ENCODE measurements around the gene PPP1R3D.

The PPP1R3D gene

DNA sequence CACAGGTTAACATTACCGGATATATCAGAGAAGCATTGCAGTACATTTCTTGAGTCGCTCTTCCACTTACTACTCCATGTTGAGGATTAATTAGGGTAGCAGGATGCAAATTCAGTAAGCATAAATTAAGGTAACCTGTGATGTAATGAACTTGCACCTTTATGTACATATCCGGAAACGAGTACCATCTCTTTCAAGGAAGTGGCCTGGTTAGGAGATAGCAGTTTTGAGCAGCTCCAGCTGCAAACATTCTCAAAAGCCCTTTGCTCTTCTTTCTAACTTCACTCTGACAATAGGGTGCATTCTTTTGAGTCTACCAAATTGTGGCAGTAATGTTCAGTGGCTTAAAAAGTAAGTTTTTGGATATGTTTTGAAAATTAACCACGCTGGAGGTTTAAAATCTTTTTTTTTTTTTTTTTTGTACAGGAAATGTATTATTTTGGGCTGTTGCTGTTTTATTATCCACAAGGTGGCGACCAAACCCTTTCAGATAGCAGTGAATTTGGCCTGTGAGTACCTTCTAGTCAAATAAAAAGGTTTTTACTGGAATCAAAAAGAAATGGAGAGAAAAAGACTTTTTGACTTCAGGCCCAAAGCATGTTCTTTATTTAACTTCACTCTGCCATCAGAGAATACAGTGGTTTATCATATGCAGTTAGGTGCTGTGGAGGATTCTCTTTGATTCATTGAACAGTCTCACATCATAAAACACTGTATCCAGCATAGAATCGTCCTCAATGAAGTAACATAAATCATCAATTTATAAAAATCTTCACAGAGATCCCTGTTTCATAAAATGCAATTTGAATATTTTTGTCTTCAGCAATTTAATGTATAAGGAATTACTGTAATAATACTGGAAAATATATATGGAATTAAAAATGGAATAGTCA, 9.0 kb upstream of the PPP1R3D start:
- no peak for DNase-seq (ENCODE audit: low read depth in 2 of 2, low spot score in 1 of 2)

DNA sequence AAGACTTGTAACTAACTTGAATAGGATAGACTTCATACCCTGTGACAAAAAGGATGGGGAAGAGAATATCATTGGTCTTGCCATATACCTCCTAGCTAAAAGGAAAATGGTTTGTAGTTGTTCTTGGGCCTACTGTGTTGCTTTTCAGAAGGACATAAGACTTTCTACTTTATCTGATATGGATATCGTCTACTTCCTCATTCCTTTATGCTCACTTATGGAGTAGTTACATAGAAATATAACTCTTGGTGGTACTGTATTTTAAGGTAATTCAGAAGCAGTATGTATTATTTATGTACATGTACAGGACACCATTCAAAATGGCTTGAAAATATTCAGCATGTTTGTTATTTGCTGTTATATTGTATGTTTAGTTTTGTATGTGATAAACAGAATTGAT, 8.1 kb upstream of the PPP1R3D start:
- no peak for DNase-seq (ENCODE audit: low read depth in 2 of 2, low spot score in 1 of 2)

DNA sequence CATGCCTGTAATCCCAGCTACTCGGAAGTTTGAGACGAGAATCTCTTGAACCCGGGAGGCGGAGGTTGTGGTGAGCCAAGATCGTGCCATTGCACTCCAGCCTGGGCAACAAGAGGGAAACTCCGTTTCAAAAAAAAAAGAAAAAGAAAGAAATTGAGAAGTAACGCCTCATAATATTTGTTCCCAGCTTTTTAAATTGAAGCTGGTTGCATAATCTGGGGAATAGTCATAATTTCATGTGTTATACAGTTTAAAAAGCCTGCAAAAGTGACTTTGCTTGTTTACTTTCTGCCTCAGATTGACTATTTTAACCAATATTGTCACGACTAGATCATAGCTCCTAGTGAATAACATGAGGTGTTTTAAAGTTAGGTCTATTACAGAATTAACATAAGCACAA, 7.3 kb upstream of the PPP1R3D start:
- no peak for DNase-seq (ENCODE audit: low read depth in 2 of 2, low spot score in 1 of 2)

DNA sequence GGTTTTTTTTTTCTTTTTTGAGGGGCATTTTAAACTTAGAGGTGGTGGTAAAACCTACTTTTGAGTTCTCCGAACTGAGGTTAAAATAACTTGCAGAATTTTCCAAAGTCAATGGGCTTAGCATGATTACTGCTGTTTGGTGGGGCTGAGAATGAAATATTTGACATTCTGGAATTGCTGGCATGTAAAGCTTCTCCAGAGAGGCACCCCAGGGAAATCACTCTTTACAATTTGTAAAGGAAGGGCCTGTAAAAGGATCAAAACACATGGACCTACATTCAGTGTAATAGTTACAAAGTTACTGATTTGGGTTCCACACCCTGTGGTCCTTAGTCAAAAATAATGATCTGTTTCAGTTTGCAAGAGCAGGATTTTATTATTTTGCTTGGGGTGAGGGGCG, 5.6 kb upstream of the PPP1R3D start:
- DNase-seq (ENCODE audit: low read depth in 2 of 2, low spot score in 1 of 2): no peak

DNA sequence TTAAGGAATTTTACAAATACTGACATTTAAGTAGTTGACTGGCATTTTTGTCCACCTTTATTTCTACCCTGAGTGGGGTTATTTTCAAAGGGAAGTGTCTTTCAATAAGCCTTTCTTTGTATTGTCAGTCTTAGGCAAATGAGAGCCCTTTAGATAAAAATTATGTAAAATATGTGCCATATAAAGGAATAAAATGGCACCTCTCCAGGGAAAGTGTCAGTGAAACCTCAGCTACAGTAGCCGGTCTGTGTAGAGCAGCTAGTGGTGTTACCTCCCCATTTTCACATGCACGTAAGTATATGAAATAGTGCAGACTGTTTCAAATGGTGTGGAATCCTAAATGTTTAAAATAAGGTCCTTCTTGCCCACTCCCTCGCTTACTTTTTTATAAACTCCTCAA, 5.1 kb upstream of the PPP1R3D start:
- DNase-seq (ENCODE audit: low read depth in 2 of 2, low spot score in 1 of 2): no peak

DNA sequence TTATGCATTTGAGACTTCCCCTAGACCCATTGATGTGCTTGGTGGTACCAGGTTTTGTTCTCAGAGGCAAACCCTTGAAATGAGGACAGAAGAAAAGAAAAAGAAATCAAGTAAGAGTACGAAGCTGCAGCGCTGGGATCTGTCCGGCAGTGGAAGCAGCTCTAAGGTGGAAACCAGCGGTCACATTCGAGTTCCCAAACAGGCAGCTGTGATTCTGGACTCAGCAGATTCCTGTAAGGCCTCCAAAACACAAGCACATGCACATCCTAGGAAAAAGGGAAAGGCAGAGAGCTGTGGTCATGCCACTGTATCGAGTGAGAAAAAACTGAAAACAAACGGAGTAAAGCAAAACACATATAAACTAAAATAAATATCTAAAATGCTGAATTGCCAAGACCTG, 4.6 kb upstream of the PPP1R3D start:
- DNase-seq (ENCODE audit: low read depth in 2 of 2, low spot score in 1 of 2): no peak

DNA sequence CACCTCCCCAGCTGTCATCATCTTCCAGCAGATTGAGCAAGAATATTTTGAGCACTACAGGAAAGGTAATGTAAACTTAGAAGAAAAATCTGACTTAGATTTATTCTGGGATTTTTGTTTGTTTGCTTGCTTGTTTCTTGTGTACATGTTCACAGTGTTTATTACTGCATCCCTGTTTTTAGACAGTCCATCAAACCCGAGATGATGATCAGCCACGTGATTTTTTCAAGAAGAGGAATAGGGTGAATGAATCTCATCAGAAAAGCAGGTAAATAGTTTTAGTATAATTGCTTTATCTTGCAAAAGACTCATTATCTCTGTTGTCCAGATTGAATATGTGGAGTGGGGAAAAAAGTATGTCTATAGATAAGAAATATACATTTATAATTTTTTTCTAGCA, 2.1 kb upstream of the PPP1R3D start:
- DNase-seq (ENCODE audit: low read depth in 2 of 2, low spot score in 1 of 2): no peak

DNA sequence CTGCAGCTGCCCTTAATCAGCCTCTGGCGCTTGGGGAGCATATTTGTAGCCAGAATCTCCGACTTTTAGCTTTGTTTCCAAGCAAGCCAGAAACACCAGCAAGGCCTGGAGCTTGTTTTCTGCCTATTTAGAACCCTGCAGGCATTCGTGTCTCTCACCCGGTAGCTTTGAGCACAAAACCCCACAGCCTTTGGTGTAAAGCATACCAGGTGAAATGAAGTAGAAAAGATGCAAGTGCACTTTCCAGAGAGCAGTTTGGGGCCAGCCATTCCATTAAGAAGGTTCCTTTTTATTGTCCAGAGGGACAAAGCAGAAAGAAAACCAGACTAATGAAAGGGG, 820 bp upstream of the PPP1R3D start:
- DNase-seq (ENCODE audit: low read depth in 2 of 2, low spot score in 1 of 2): no peak

DNA sequence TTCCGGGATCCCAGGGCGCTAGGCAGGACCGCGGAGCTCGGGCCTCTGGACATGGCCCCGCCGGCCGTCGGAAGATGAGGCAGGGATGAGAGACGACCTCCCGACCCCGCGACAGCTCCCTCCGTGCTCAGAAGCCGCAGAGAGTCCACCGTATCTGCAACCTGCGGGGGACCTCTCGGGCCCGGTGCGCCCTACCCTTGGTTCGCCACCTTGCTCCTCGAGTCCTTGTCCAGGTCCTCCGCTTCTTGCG, 301 bp downstream of the PPP1R3D start:
- DNase-seq (ENCODE audit: low read depth in 2 of 2, low spot score in 1 of 2): no peak

DNA sequence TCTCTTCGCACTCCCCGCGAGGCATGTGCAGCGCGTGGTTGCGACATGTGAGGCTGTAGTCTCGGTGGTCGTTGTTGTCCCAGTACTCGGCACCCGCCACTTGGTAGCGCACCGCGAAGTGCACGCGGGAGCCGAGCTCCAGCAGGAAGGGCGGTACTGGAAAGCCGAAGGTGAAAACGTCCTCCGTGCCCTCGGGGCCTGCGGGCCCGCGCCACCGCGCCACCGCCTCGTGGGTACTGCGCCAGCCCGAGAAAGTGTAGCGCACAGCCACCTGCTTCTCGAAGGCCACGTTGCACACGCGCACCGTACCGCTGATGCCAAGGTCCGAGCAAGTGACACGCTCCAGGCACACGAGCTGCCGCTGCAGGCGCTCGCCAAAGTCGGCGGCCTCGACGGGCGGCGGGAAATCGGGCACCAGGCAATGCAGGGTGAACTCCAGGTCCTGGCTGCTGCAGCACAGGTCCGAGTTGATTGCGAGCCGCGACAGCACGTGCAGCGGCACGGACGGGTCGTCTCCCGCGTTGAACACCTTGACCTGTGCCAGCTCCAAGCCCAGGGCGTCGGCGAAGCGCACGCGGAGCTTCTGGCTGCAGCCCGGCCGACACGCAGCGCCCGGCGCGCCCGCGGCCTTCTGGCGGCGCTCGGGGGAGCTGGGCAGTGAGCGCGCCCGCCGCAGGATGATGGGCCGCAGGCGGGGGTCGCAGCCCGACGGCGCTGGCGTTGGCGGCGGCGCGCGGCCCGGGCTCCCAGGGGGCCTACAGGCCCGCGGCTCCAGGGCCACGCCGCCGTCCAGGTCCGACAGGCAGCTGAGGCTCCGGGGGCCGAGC, 840 bp downstream of the PPP1R3D start:
- no peak for DNase-seq (ENCODE audit: low read depth in 2 of 2, low spot score in 1 of 2)

DNA sequence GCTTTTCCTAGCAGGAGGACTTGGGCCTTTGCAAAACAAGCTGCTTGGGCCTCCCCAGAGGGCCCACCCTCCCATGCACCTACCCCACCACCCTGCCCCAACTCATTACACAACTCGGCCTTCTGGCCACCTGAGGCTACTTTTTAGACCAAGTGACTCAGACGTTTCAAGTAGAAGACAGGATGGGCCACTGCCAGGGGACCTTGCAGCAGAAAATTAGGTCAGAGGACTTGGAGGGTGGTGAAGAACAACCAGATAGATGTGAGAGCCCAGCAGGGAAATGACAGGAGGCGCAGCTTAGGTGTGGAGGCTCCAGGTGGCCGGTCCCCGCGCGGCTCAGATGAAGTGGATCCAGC, 1.4 kb downstream of the PPP1R3D start:
- DNase-seq (ENCODE audit: low read depth in 2 of 2, low spot score in 1 of 2): no peak

DNA sequence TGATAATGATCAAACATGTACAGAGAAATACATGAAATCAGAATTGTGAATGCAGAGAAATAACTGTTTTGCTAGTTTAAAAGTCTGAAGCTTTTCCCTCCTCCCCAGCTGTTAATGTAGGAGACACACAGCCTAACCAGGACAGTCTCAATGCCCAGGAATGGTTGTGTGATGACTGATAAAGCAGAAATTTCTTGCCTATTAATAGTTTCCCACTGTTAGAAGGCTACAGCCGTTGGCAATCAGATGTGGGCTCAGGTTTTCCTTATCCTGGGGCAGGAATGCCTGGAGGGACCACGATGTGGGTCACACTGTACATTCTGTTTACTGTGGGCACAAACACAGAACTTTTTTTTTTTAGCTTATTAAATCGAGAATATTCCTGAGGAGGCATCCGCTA, 1.9 kb downstream of the PPP1R3D start:
- no peak for DNase-seq (ENCODE audit: low read depth in 2 of 2, low spot score in 1 of 2)

DNA sequence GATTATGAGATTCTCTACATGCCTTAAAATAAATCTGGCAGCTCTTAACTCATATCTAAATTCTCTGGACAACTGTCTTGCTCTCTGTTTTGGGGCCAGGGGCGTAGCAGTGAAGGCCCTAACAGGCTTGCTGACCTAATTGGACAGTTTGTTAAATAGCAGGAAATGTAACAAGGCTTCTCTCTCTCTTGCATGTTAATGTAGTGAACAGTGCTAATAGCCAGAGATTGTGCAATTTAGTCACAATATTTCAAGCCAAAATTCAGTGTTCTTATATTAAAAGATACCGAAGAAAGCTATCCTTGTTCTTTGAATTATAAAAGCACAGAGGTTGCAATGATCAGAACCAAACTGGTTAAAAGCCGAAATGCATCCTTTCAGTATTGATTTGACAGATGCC, 3.0 kb downstream of the PPP1R3D start:
- DNase-seq (ENCODE audit: low read depth in 2 of 2, low spot score in 1 of 2): no peak

DNA sequence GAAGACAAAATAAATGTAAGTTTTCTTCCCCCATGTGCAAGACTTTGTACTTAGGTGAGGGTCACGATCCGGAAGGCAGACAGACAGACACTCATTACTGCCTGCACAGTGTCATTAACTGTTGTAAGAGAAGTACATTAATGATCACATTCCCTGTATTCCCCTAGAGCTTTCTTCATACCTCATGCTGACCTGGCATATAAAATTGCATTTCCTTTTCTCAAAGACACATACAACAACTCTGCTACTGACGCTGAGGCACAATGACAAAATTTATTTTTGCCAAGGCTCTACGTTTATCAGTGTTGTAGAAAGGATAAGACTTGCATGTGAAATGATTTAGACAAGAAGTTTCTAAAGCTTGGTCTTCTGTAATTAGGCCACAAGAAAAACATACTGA, 3.7 kb downstream of the PPP1R3D start:
- no peak for DNase-seq (ENCODE audit: low read depth in 2 of 2, low spot score in 1 of 2)

DNA sequence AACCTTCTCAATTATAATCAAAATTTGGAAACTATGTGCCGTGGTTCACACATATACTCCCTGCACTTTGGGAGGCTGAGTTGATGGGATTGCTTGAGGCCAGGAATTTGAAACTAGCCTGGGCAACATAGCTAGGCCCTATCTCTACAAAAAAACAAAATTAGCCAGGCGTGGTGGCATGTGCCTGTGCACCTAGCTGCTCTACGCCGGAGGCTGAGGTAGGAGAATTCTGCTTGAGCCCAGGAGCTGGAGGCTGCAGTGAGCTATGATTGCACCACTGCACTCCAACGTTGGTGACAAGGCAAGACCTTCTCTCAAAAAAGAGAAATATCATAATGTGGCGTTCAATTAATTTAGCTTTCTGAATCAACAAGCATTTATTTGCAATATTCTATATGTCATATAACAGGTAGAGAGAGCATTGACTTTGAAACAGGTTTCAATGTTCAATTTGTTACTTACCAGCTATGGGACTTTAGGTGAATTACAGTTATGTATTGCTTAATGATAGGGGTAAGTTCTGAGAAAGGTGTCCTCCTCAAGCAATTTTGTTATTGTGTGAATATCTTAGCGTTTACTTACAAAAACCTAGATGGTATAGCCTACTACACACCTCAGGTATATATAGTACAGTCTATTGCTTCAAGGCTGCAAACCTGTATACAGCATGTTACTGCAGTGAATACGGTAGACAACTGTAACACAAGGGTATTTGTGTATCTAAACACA, 4.5 kb downstream of the PPP1R3D start:
- DNase-seq (ENCODE audit: low read depth in 2 of 2, low spot score in 1 of 2): no peak

DNA sequence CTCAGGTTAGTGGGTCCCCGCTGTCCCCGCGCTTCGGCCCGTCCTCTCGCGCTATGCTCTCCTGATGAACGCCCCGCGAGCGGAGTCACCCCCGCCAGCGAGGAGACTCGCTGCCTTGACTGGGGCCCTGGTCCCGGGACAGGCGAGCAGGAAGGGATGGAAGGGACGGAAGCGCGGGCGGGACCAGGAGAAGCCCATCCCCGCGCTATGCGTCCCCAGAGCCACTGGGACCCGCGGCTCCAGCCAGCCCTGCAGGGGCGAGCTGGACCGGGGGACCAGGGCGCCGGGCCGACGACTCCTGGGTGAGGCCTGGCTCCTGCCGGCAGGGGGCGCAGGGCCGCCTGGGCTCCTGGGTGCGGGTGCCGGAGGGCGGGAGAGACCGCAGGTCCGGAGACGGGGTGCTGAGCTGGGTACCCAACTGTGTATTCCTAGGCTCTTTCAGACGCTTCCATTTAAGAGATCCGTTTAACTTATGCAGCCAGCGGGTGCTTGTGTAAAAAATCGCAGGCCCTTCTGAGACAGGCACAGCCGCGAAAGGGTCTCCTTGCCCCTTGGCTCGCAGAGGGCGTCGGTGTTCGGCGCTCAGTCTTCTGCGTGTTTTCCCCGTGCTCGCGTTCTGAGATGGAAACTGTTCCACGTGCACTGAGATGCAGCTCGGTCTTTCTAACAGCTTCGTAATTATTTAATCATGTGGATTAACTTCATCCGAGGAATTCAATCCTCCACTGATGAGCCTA, 6.1 kb downstream of the PPP1R3D start:
- DNase-seq (ENCODE audit: low read depth in 2 of 2, low spot score in 1 of 2): peak; percentile 38 to 60

DNA sequence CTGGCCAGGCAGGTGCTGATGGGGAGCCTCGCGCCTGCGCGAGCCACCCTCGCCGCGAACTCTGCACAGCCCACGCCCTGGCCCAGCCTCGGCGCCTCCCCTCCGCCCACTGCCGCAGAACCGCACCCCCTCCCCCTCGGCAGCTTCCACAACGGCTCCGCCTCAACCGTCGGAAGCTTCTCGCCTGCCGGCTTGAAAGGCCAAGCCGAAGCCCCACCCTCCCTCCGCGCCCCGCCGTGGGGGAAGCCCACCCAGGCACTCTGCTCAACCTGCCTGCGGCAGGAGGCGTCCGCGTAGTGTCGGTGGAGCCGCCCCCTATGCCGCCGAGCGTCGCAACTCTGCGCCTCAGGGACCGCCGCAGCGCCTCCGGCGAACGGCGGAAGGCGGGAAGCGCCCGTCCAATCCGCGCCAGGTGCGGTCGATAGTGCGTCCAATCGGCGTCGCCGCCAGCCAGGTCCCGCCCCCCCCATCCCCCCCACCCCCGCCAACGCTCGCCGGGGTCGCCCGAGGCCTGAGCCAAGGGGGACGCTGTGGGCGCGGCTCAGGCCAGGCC, 6.7 kb downstream of the PPP1R3D start, which contains the start of gene SYCP2:
Gene SYCP2, minus strand, starts transcription at position 342 of the 553 bp plus-strand sequence. CDS start 11,224 bp downstream, outside the sequence.
- DNase-seq (ENCODE audit: low read depth in 2 of 2, low spot score in 1 of 2): peak; percentile 11 to 46

DNA sequence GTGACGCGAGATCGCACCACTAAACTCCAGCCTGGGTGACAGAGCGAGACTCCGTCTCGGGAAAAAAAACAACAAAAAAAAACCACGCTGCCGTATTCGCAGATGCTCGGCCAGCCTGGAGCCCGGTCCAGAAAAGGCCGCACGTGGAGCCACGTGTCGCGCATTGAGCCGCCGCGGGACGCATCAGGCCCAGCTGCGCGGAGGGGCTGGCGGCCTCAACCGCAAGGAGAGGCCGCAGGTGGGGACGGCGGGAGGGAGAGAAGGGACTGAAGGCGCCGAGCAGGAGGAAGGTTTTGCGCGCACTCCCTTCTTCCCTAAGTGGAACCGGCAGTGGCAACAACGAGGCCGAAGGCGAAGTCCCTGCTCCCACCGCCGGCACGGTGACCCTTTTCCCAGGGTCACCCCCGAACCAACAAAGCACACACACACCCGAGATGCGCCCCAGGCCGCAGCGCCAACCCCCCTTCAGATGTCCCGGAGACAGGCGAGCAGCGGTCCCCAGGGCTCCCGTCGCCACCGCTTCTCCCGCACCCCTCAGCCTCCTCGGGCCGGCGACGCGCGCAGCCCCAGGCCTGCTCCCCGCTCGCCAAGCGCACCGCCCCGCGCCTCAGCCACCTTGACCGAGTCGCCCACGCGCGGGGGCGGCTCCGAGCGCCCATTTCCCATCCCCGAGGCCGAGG, 7.3 kb downstream of the PPP1R3D start:
- no peak for DNase-seq (ENCODE audit: low read depth in 2 of 2, low spot score in 1 of 2)

DNA sequence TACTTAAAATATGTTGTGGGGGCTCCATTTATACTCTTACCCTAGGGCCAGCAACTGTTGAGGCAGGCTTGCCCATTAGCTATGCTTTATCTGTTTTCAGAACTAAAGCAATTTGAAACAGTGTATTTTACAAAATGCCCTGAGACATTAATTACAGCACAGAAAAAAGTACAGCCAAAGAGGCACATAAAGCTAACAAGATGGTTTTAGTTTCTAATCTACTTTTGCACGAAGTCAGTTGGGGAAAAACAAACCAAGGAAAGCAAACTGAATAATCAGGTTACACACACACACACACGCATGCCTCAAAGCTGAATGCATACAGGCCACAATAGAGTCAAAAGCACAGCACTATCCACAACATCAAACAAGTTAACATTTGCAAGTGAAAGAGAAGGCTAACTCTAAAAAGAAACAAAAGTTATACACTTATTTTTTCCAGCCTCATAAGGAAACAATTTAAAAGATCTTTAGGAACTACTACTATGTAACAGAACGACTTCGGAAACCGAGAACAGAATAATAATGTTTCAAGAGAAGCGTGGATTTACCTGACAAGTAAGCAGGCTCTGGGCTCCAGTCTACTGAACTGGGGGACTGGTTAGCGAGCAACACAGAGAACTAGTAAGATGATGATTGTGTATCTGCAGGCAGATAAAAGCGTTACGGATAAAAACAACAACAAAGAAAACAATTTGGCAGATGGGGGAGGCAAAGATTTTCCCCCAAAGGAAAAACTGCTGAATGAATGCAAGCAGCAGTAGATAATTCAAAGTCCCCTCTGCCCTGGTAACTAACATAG, 8.4 kb downstream of the PPP1R3D start:
- no peak for DNase-seq (ENCODE audit: low read depth in 2 of 2, low spot score in 1 of 2)

DNA sequence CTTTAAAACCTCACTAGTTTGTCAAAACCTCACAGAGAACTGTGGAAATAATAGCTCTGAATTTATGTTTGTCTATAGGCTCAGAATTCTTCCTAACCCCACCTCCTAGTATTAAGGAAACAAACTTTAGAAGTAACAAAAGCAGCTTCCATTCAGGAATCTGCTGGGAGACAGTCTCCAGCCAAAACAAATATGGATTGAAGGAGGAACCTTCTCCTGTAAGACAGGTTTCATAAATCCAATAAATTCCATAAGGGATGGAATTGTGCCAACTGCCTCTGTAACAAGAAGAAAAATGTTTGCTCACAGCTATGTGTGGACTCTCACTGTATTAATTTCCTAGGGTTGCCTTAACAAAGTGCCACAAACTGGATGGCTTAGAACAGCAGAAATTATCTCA, 14.2 kb downstream of the PPP1R3D start:
- no peak for DNase-seq (ENCODE audit: low read depth in 2 of 2, low spot score in 1 of 2)

All from stimulated activated CD8-positive, alpha-beta memory T cell treated with anti-CD3 and anti-CD28 coated beads, Interleukin-4, amount 100 ng/mL, for 1 hour (primary cell).